HG02798 (cell line): ENCODE results near the gene RBM4B.

Source experiments
- ATAC-seq: cut with Tn5 transposase; IDR thresholded peaks from one replicate; pipeline ENCODE4 v1.9.1; 2021; ENCODE audit warnings: mild to moderate bottlenecking; ENCODE audit not compliant: unreplicated experiment, poor library complexity

The RBM4B gene

DNA sequence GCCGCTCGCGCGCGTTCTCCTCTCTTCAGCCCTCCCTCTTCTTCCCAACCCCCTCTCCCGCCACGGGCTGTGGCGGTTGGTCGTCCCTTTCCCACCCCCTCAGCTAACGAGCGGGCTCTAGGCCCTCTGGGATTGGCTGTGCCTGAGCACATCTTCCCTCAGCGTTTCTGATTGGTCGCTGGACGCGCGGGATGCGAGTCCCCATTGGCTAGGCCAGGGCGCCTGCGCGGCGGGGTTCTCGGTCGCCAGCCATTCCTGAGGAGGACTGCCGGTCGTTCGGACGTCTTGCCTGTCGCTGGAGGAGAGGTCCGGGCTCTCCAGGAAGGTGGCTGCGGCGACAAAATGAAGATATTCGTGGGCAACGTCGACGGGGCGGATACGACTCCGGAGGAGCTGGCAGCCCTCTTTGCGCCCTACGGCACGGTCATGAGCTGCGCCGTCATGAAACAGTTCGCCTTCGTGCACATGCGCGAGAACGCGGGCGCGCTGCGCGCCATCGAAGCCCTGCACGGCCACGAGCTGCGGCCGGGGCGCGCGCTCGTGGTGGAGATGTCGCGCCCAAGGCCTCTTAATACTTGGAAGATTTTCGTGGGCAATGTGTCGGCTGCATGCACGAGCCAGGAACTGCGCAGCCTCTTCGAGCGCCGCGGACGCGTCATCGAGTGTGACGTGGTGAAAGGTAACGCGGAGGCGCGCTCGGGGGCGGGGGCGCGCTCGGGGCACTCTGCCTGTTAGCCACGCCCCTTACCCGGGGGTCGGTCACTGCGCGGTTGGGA, 61.1 kb downstream of the RBM4B start, which contains the start of gene RBM14:
RBM14 (plus strand) TSS at position 252 of the 776 bp plus-strand sequence; CDS start at position 343, 91 bp downstream.
- ATAC-seq = peak; percentile 96
